SKM-1 (cell line): ENCODE data around the gene ZCCHC4.

Source experiments
- DNase-seq: peaks from one replicate; lab custom pipeline; 2025; ENCODE audit not compliant: unreplicated experiment; lab: John Stamatoyannopoulos, UW

Gene ZCCHC4

DNA sequence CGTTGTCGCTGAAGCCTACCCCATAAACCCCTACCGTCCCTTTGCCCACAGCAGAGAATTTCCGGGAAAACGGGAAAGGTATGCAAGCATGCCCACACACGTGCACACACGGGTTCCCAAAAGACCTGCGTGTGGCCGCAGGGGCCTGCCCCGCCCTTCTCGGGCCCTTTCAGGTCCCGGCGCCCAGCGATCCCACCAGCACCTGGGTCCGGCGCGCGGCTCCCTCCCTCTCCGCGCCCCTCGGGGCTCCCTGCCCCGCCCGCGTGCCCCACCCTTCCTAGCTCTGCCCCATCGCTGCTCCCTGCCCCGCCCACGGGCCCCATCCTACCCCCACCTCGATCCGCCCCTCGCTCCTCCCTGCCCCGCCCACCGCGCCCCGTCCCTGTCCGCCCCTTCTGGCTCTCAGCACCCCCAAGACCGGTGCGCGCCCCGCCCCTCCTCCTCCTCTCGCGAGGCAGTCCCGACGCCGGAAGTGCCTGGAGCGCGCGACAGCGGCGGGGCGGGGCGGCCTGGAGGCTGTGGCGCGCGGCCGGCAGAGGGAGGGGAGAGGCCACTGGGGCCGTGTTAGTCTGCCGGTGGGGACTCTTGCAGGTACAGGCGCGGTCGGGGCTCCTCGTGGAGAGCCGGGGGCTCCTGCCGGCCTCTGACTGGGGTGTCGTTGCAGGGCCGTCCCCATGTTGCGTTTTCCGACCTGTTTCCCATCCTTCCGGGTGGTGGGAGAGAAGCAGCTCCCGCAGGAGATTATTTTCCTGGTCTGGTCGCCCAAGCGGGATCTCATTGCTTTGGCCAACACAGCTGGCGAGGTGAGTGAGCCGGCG, 64.4 kb downstream of the ZCCHC4 start, which contains the start of gene ANAPC4:
Gene ANAPC4 (plus strand): TSS at position 510 of the 818 bp plus-strand sequence. CDS start 165 bp downstream, at position 675.
- peak; percentile 88 for DNase-seq

DNA sequence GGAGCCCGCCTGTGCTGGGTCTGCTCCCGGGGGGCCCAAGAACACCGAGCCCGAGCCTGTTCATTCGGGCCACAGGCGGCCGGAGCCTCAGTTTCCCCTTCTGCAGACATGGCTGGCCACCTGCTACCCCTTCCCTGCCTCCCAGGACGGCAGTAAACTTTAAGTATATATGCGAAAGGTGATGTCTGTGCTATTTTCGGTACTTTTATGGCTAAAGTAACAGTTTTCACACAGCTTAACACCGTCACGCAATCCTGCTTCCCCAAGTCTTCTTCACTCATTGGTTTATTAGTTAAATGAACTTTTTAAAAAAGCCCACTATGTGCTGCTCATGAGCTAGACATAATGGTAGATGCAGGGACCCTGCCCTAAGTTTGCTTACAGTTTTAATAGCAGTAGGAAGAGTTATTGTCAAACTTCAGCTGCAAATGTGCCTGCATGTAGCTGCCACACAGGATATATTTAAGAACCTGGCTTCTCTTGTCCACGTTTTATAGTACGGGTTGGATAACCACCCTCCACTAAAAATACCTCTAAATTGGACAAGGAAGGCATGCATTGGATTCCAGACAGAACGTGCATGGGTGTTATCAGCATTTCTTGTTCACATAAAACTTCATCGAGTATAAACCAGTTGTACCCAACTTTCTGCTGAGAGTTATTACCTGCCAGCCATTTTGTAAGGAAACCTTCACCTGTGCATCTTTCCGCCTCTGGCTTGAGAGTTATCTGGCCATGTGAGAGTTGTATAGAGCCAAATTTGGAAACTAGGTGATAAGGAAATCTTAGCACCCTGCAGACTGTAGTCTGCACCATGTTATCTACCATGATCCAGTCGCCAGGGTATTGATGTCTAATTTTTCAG, 65.2 kb downstream of the ZCCHC4 start:
- DNase-seq, result no peak

DNA sequence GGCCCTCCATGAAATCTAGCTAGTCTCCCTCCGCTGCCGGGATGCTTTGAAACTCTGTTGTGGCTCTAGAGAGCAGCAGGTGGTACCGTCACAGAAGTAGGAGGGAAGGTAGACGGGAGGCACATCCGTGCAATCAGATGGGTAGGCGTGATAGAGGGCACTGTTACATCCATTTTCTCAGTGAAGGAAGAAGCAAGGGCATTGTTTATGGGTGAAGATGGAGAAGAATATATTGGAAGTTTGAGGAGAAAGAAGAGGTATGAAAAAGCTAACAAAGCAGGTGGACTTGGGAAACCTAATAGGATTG, 65.8 kb downstream of the ZCCHC4 start:
- no peak for DNase-seq

DNA sequence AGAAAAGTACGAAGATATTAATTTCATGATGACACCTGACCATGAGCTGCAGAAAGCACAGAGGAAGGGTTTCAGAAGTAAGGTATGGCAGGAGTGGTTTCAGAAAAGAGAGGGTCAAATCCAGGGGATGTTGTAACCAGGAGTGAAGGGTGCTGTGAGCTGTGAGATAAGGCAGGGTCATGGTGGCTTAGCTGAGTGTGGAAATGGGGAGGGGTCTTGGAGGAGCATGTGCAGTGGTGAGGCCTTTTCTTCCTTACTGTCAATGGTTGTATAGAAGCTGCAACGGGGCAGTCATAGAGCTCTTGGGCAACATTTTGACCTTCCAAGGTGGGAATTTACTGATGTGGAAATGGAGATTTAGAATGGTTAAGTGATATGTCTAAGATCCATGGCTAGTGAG, 67.0 kb downstream of the ZCCHC4 start:
- DNase-seq, result no peak

DNA sequence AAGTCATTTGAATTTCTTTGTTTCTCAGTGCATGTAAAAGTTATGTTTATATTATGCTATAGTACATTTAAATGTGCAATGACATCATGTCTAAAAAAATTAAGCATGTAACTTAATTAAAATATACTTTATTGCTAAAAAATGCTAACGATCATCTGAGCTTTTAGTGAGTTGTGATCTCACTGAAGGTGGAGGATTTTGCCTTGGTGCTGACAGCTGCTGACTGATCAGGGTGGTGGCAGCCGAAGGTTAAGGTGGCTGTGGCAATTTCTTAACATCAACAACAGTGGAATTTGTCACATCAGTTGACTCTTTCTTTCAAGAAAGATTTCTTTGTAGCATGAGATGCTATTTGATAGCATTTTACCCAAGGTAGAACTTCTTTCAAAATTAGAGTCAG, 71.1 kb downstream of the ZCCHC4 start:
- no peak for DNase-seq

DNA sequence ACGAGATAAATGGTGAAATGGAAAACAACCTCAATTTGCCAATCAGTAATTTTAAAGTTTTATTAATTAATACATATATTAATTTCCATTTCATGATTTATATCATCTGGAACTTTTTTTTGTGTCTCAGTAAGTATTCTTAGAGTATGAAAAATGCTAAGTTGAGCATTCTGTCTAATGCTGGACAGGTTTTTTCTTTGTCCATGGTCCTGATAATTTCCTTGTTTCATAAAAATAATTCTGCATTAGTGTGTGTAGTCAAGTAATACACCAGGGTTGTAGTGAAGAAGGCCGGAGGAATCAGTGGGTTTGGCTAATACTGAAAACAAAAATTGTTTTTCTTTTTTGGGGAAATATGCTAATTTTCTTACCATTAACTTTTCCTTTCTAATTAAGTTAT, 74.4 kb downstream of the ZCCHC4 start:
- DNase-seq, result no peak

DNA sequence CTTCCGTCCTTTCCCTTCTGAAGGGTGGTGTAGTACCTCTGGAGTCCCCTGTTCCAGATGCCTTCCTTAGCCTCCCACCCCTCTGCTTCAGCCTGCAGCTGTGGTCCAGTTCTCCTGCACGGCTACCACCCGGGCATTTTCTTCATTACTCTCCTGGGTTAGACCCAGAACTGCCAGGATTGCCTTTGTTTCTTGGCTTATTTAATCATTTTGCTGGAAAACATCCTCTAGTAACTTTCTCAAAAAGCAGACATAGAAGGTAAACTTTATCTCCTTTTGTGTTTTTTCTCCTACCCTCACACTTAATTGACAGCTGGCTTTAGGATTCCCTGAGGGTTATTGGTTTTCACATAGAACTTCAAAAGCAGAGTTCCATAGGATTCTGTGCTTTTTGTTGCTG, 84.7 kb downstream of the ZCCHC4 start:
- no peak for DNase-seq

DNA sequence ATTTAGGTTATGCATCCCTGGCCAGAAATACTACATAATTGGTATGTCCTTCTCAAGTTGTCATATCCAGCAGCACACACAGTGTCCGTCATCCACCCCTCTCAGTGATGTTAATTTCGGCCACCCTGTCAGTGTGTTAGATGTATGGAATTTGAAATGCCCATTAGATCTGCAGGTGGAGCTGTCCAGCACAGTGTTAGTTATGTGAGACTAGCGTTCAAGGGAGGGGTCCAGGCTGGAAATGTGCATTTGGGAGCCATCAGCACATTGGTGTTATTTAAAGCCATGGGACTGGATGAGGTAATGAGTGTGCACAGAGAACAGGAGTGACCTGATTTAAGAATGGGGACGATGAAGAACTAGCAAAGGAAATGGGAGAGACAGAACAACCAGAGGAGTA, 86.9 kb downstream of the ZCCHC4 start:
- DNase-seq, result no peak

DNA sequence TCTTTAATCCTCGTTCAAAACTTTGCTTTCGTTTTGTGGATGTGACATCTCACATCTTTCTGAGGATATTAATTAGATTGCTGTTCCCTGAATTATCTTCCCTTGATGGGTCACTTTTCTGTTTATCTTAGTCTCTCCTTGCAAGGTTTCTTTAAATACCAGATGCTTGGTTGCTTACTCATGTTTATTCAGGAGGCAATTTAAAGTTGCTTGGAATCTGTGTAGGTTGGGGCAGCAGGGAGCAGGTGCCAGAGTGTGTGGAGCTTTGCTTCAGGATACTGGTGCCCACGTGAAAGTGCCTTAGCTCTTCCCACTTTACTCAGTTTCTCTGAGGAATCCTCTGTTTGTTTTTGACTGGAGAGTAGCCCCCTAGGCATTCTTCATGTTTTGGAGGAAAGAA, 88.5 kb downstream of the ZCCHC4 start:
- DNase-seq, result no peak

DNA sequence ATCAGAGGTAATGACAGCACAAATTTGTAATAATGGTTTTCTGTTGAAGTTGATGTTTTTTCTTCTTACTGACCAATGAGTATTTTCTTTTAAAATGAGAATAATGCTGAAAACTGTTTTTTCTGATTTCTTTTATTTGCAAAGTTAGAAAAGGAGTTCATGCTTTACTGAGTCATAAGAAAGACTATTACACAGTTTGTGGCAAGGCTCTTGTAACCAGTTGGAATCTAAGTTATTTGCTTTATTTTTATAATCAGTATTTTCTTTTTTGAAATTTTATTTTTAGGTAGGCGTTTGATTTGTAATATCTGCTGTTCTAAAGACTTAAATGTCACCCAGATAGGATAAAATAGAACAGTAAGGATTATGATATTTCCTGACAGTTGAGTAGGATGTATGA, 89.9 kb downstream of the ZCCHC4 start:
- no peak for DNase-seq

DNA sequence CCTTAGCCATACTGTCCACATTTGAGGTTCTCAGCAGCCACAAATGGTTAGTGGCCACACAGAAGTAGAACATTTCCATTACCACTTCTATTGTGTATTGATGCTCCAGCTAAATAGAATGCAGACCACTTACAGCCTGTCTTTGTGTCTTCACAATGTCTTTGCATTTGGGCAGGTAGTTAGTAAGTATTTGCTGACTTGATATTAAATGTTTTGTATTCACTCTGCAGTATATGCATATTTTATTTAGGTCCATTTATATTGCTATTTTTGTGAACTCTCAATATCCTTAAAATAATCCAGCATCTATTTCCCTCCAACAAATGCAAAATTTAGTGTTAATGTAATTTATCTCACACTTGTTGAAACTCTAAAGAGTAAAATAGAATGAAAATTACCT, 91.1 kb downstream of the ZCCHC4 start:
- DNase-seq, result no peak

DNA sequence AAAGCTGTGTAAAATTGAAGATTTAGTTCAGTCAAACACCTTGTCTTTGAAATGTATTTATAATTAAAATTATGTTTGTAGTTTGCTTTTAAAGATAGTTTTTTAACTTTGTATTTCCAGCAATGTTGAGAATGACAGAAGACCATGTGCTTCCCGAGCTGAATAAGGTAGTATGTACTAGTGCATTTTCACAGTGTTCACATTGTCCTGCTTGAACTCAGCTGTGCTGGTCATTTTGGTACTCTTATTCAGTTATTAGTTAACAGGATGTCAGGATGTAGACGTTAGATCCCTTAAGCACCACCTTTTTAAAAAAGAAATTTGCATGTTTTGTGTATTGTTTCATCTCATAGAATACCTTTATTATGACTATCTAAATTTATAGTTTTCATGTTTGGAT, 92.9 kb downstream of the ZCCHC4 start:
- DNase-seq, result no peak

DNA sequence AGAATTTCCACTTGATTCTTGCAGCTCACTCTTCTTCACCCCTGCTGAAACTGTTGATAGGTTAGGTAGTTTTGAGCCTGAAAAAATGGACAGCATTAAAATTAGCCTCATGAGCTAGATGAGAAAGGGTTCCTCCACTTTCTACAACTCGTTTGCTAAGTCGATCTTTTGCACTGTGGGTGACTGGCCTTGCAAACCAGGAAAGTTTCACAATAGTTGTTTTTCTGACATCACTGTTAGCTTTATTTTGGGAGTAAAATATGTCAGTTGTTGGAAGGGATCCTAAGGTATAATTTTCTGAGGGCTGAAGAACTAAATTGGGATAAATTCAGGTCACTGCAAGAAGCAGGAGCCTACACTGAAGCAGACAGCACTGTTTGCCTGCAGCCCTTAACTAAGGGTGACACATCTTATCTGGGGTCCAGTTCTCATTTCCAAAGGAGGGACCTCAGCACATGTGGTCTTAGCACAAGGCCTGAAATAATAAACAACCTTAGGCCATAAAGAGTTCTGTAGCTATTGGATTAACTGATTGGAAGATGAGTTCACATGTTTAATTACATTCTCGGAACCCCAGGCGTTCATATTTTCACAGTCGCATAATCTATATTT, 93.6 kb downstream of the ZCCHC4 start:
- DNase-seq, result no peak

DNA sequence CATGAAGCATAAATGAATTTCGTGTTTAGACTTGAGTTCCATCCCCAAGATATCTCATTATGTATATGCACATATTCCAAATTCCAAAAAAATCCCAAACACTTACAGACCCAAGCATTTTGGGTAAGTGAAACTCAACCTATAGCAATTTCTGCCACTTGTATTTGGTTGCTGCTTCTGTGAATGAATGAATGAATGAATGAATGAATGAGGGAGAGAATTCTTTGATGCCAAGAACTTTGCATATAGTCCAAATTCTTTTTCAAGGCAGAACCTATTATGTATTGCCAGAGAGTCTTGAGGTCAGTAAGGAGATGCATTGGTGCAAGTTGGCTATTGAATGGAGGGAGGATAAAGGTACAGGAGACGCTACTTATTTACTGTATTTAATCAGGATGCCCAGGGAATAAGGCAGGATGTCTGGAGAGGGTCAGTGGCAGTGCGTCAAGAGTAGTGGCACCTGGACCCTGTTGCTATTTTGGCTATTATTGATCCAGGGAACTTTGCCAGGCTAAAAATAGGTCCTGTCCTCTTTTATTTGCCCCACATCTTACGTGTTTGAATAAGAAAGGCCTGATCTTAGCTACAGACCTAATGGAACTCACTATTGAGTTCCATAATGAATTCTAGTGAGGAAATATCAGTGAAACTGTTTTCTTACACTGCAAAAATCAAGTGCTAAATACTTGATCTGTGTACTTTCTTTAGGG, 98.4 kb downstream of the ZCCHC4 start:
- no peak for DNase-seq

DNA sequence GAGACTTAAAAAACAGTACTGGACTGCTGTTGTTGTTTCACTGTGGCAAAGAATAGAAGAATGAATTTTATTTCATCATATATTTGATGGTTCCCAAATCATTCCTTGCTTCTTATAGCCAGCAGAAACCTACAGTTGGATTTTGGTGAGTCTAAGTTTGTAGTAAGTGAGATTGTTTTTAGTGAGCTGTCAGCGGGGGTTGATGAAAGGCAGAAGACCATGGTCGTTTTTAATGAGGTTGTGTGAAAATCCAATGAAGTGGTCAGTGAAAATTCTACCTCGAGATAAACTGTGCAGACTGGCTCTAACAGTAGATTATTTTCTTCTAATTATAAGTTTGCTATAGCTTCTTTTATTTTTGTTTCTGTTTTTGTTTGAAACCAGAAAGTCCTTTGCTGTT, 100.7 kb downstream of the ZCCHC4 start:
- DNase-seq, result no peak

DNA sequence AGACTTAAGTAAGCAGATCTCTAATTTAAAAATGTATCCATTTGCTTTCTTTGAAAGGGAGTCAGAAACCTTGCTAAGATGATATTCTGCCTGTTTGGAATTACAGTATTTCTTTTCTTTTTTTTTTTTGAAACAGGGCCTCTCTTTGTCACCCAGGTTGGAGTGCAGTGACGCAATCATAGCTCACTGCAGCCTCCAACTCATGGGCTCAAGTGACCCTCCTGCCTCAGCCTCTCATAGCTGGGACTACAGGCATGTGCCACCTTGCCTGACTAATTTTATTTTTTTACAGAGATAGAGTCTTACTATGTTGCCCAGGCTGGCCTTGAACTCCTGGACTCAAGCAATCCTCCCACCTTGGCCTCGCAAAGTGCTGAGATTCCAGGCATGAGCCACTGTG, 104.4 kb downstream of the ZCCHC4 start:
- DNase-seq, result no peak
